ENCODE measurements around the gene AP3B1. TPM values are rescaled to one million over a fixed set of nuclear protein-coding genes. Genes with fewer than 3 reads are reported as not detected.

Gene AP3B1
- total and polyA plus RNA-seq, 2 donors (not counting 3 experiments of a cell fraction or from before 2014, with no cell fraction given) = 31.6 to 46.7 TPM

- Histone ChIP-seq H3K27ac (ENCODE audit: insufficient read depth, low read depth, low read length) (no peak overlapping the region), H3K9me1 (replicated peaks; ENCODE audit: control insufficient read depth, extremely low read depth, insufficient read depth, low read length) (no peaks in the 10 kb centered on the region), H3K9ac (replicated peaks; ENCODE audit: extremely low read depth, insufficient read depth, low read length) (no peak overlapping the region), H3K9me3 (replicated peaks; ENCODE audit: control insufficient read depth, insufficient read depth, low read length) (no peaks in the 10 kb centered on the region), H2AFZ (ENCODE audit: low read depth, low read length) (no peak overlapping the region), H3K36me3 (ENCODE audit: control insufficient read depth in 2 of 2, extremely low read depth in 1 of 2, insufficient read depth in 2 of 2, low read length in 2 of 2) (no peaks in the 10 kb centered on the region), H3K4me1 (ENCODE audit: control insufficient read depth, extremely low read depth, insufficient read depth, low read length) (peaks cover 23% of the 10 kb centered on the region), H3K27me3 (ENCODE audit: control insufficient read depth in 2 of 2, insufficient read depth in 2 of 2, low read length in 2 of 2) (no peaks in the 10 kb centered on the region), H4K20me1 (replicated peaks; ENCODE audit: control insufficient read depth, extremely low read depth, insufficient read depth, low read length) (peaks cover 6% of the 10 kb centered on the region), H3K79me2 (ENCODE audit: control insufficient read depth, insufficient read depth, low read length) (peaks cover 67% of the 10 kb centered on the region), H3K4me2 (ENCODE audit: insufficient read depth, low read length) (no peak overlapping the region), H3K4me3 (replicated peaks in 1 of 3; ENCODE audit: insufficient read depth in 1 of 3, low read depth in 1 of 3, low read length in 3 of 3) (no peak overlapping the region)
- no TSS peak for BruUV-seq (replicated peaks)
- ChIA-PET CTCF (interaction anchor here (1.5 kb wide), 1 partner anchor 15 kb away, joined by 6 read pairs; no protein-coding TSS in a partner anchor), POLR2A (interaction anchor here (0.6 kb wide), 1 partner anchor 15 kb away, joined by 3 read pairs; no protein-coding TSS in a partner anchor)
- no peak for TF ChIP-seq FOS (IDR thresholded peaks at IDR 0.05; ENCODE audit: borderline replicate concordance, insufficient read depth, low read length)
- TF ChIP-seq GATA2 (IDR thresholded peaks at IDR 0.05; ENCODE audit: insufficient read depth, insufficient read length, low read depth, low read length) = no peak
- no peak for TF ChIP-seq MAX (IDR thresholded peaks at IDR 0.05; ENCODE audit: insufficient read depth, insufficient read length)
- no peak for TF ChIP-seq POLR2A (IDR thresholded peaks at IDR 0.05; ENCODE audit: low read depth, low read length)
- TF ChIP-seq MYC (IDR thresholded peaks at IDR 0.05; ENCODE audit: low read depth, low read length) = no peak
- TF ChIP-seq CTCF (IDR thresholded peaks at IDR 0.05; ENCODE audit: extremely low read depth in 1 of 2, insufficient read depth in 1 of 2, low read depth in 1 of 2, low read length in 2 of 2) = no peak
- dilution Hi-C loops (cut with MboI; ENCODE audit: extremely low pct_ligation_motif_present, low sequenced_read_pairs) (no loop called here), intact Hi-C loops (cut with micrococcal nuclease) (no loop called here)
- no peak for DNase-seq (ENCODE audit: low read depth, low spot score)
- no peak for FAIRE-seq
Measured at GRCh38 chr5:78283105-78283504, 11.4 kb downstream of the AP3B1 start.

- CTCF ChIA-PET = no interaction called here
- H3K36me3 ChIP-seq (ENCODE audit: control insufficient read depth in 2 of 2, extremely low read depth in 1 of 2, insufficient read depth in 2 of 2, low read length in 2 of 2) = no peaks in the 10 kb centered on the region
- no peak overlapping the region for H3K4me3 ChIP-seq (replicated peaks in 1 of 3; ENCODE audit: insufficient read depth in 1 of 3, low read depth in 1 of 3, low read length in 3 of 3)
- no TSS peak for BruUV-seq (replicated peaks)
- H3K79me2 ChIP-seq (ENCODE audit: control insufficient read depth, insufficient read depth, low read length) = peaks cover 62% of the 10 kb centered on the region
- H2AFZ ChIP-seq (ENCODE audit: low read depth, low read length) = no peak overlapping the region
- H3K9me3 ChIP-seq (replicated peaks; ENCODE audit: control insufficient read depth, insufficient read depth, low read length) = no peaks in the 10 kb centered on the region
- no peak overlapping the region for H3K27ac ChIP-seq (ENCODE audit: insufficient read depth, low read depth, low read length)
- dilution Hi-C loops (cut with MboI; ENCODE audit: extremely low pct_ligation_motif_present, low sequenced_read_pairs) = no loop called here
- no peaks in the 10 kb centered on the region for H4K20me1 ChIP-seq (replicated peaks; ENCODE audit: control insufficient read depth, extremely low read depth, insufficient read depth, low read length)
- POLR2A ChIA-PET = interaction anchor here (0.6 kb wide), 1 partner anchor 10 kb away, joined by 3 read pairs; no protein-coding TSS in a partner anchor
- TF ChIP-seq POLR2AphosphoS5 (IDR thresholded peaks at IDR 0.05; ENCODE audit: insufficient read depth, low read depth, low read length) (no peak), FOS (IDR thresholded peaks at IDR 0.05; ENCODE audit: borderline replicate concordance, insufficient read depth, low read length) (no peak), GATA2 (IDR thresholded peaks at IDR 0.05; ENCODE audit: insufficient read depth, insufficient read length, low read depth, low read length) (no peak), MYC (IDR thresholded peaks at IDR 0.05; ENCODE audit: low read depth, low read length) (no peak), JUN (IDR thresholded peaks at IDR 0.05; ENCODE audit: borderline replicate concordance, insufficient read depth, insufficient read length, low read depth) (no peak), EZH2 (IDR thresholded peaks at IDR 0.05; ENCODE audit: borderline replicate concordance, low read depth, low read length, severe bottlenecking) (no peak), MAX (IDR thresholded peaks at IDR 0.05; ENCODE audit: insufficient read depth, insufficient read length) (no peak), CTCF (IDR thresholded peaks at IDR 0.05; ENCODE audit: extremely low read depth in 1 of 2, insufficient read depth in 1 of 2, low read depth in 1 of 2, low read length in 2 of 2) (no peak), POLR2A (IDR thresholded peaks at IDR 0.05; ENCODE audit: low read depth, low read length) (no peak)
- no peak overlapping the region for H3K4me2 ChIP-seq (ENCODE audit: insufficient read depth, low read length)
- H3K9me1 ChIP-seq (replicated peaks; ENCODE audit: control insufficient read depth, extremely low read depth, insufficient read depth, low read length) = no peaks in the 10 kb centered on the region
- no peak overlapping the region for H3K9ac ChIP-seq (replicated peaks; ENCODE audit: extremely low read depth, insufficient read depth, low read length)
- intact Hi-C loops (cut with micrococcal nuclease) = no loop called here
- H3K27me3 ChIP-seq (ENCODE audit: control insufficient read depth in 2 of 2, insufficient read depth in 2 of 2, low read length in 2 of 2) = no peaks in the 10 kb centered on the region
- no peak for DNase-seq (ENCODE audit: low read depth, low spot score)
- FAIRE-seq = no peak
- H3K4me1 ChIP-seq (ENCODE audit: control insufficient read depth, extremely low read depth, insufficient read depth, low read length) = no peaks in the 10 kb centered on the region
Measured at GRCh38 chr5:78280261-78280660, 14.2 kb downstream of the AP3B1 start.

Measured in endothelial cell of umbilical vein (primary cell).